ENCODE measurements around the gene PPP1CB. TPM values are rescaled to one million over a fixed set of nuclear protein-coding genes. Genes with fewer than 3 reads are reported as not detected.

PPP1CB gene
- total RNA-seq, 1 donor from 2014 or later = 135 TPM

GRCh38 chr2:28764909-28765711 lies 13.5 kb downstream of the PPP1CB start:
- Mint-ChIP-seq H3K27ac (no peak overlapping the region), H3K27me3 (no peaks in the 10 kb centered on the region), H3K9me3 (no peaks in the 10 kb centered on the region), H3K36me3 (ENCODE audit: low read depth) (peaks cover 17% of the 10 kb centered on the region), H3K4me3 (no peak overlapping the region), H3K4me1 (peaks cover 69% of the 10 kb centered on the region)
- POLR2A ChIA-PET = no interaction called here
- no peak for DNase-seq
- no peak for TF ChIP-seq CTCF (IDR thresholded peaks at IDR 0.05)
- ATAC-seq (ENCODE audit: low read depth) = no peak
- intact Hi-C loops (cut with micrococcal nuclease) = no loop called here
- CTCF ChIA-PET = no interaction called here

GRCh38 chr2:28766070-28766469 lies 14.4 kb downstream of the PPP1CB start:
- peaks cover 70% of the 10 kb centered on the region for H3K4me1 Mint-ChIP-seq

GRCh38 chr2:28767337-28767736 lies 15.7 kb downstream of the PPP1CB start:
- ATAC-seq (ENCODE audit: low read depth) (no peak), DNase-seq (no peak)
- H3K27ac Mint-ChIP-seq = no peak overlapping the region
- H3K4me3 Mint-ChIP-seq = no peak overlapping the region
- no peaks in the 10 kb centered on the region for H3K9me3 Mint-ChIP-seq
- peaks cover 8% of the 10 kb centered on the region for H3K36me3 Mint-ChIP-seq (ENCODE audit: low read depth)
- H3K27me3 Mint-ChIP-seq = no peaks in the 10 kb centered on the region
- ChIA-PET POLR2A (no interaction called here), CTCF (no interaction called here)
- peaks cover 77% of the 10 kb centered on the region for H3K4me1 Mint-ChIP-seq
- intact Hi-C loops (cut with micrococcal nuclease) = no loop called here
- TF ChIP-seq CTCF (IDR thresholded peaks at IDR 0.05) = no peak

More at GRCh38 chr2:28766070-28766469, 14.4 kb downstream of the PPP1CB start:
- ATAC-seq (ENCODE audit: low read depth) (no peak), DNase-seq (no peak)
- Mint-ChIP-seq H3K36me3 (ENCODE audit: low read depth) (peaks cover 11% of the 10 kb centered on the region), H3K9me3 (no peaks in the 10 kb centered on the region), H3K4me3 (no peak overlapping the region), H3K27ac (no peak overlapping the region), H3K27me3 (no peaks in the 10 kb centered on the region)
- ChIA-PET CTCF (no interaction called here), POLR2A (no interaction called here)
- intact Hi-C loops (cut with micrococcal nuclease) = no loop called here
- no peak for TF ChIP-seq CTCF (IDR thresholded peaks at IDR 0.05)

GRCh38 chr2:28768422-28768821 lies 16.8 kb downstream of the PPP1CB start:
- ATAC-seq (ENCODE audit: low read depth) (no peak), DNase-seq (no peak)
- Mint-ChIP-seq H3K27me3 (no peaks in the 10 kb centered on the region), H3K4me1 (peaks cover 78% of the 10 kb centered on the region), H3K4me3 (no peak overlapping the region), H3K9me3 (no peaks in the 10 kb centered on the region), H3K27ac (peak overlapping the region; percentile 62), H3K36me3 (ENCODE audit: low read depth) (peaks cover 7% of the 10 kb centered on the region)
- no peak for TF ChIP-seq CTCF (IDR thresholded peaks at IDR 0.05)
- POLR2A ChIA-PET = no interaction called here
- CTCF ChIA-PET = no interaction called here
- intact Hi-C loops (cut with micrococcal nuclease) = no loop called here

- no peak overlapping the region for H3K27ac Mint-ChIP-seq
- no peak for ATAC-seq (ENCODE audit: low read depth)
- CTCF ChIA-PET = no interaction called here
Measured at GRCh38 chr2:28768952-28769351, 17.3 kb downstream of the PPP1CB start.

More at GRCh38 chr2:28768952-28769351, 17.3 kb downstream of the PPP1CB start:
- peaks cover 81% of the 10 kb centered on the region for H3K4me1 Mint-ChIP-seq
- no peaks in the 10 kb centered on the region for H3K9me3 Mint-ChIP-seq
- no peaks in the 10 kb centered on the region for H3K27me3 Mint-ChIP-seq
- no peak overlapping the region for H3K4me3 Mint-ChIP-seq
- TF ChIP-seq CTCF (IDR thresholded peaks at IDR 0.05) = no peak
- POLR2A ChIA-PET = no interaction called here
- no peak for DNase-seq
- peaks cover 8% of the 10 kb centered on the region for H3K36me3 Mint-ChIP-seq (ENCODE audit: low read depth)
- intact Hi-C loops (cut with micrococcal nuclease) = no loop called here

Data from activated B cell treated with CpG ODN at 0.5 μM for 24 hours (primary cell).